GM19025 (cell line): ENCODE measurements around the gene CEP170B.
"Not testable (repeated sequence)": the region's sequence is repeated elsewhere in the genome, so short reads cannot be mapped to it uniquely, and the experiment has no call there.

Experiments
- ATAC-seq: cut with Tn5 transposase; IDR thresholded peaks from one replicate; pipeline ENCODE4 v1.9.1; 2021; ENCODE audit warnings: mild to moderate bottlenecking, low read depth, moderate library complexity; ENCODE audit not compliant: unreplicated experiment

Gene CEP170B

GRCh38 chr14:104903990-104904389 is 38.9 kb downstream of the CEP170B start:
- no peak for ATAC-seq

- not testable (repeated sequence) for ATAC-seq
Measured at GRCh38 chr14:104904650-104905578, 39.8 kb downstream of the CEP170B start.

GRCh38 chr14:104905579-104905933 is 40.5 kb downstream of the CEP170B start:
- not testable (repeated sequence) for ATAC-seq

DNA sequence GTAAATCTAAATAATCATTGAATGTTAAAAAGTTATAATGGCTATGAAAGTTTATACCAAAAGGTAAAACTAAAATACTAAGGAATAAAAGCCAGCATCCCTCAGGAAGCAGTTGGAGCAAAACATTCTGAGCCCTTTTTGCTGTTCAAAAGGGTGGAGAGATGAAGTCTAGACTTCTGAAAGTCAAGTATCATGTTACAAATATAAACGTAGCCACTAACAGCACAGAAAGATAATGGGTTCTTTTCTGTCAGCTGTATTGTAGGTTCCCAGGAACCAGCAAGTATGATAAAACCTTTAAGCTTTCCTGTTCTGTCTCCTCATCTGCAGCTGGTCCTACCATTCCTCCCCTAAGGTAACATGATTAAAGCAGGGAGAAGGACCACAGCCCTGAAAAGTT is 43.2 kb downstream of the CEP170B start:
- no peak for ATAC-seq

DNA sequence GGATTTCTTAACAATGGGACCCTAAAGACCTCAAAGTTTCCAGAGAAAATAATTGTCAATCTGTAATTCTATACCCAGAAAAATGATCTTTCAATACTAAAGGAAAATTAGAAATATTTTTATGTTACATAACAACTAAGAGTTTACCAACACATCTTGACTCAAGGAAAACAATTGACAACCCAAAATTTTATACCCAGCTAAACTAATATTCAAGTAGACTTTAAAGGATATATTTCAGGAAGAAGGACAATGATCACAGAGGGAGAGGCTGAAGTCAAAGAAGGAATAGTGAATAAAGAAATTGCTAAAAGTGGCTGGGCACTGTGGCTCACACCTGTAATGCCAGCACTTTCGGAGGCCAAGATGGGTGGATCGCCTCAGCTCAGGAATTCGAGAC is 47.0 kb downstream of the CEP170B start:
- ATAC-seq = no peak

- no peak for ATAC-seq
Measured at GRCh38 chr14:104913435-104913834, 48.4 kb downstream of the CEP170B start.

DNA sequence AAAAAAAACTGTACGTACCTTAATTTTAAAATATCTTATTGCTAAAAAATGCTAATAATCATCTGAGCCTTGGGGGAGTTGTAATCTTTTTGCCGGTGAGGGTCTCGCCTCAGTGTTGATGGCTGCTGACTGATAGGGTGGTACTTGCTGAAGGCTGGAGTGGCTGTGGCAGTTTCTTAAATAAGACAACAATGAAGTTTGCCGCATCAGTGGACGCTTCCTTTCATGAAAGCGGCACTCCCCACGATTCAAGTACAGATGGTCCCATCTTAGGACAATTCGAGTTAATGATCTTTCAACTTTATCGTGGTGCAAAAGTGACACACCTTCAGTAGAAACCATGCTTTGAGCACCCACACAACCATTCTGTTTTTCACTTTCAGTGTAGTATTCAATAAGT is 52.0 kb downstream of the CEP170B start:
- no peak for ATAC-seq

GRCh38 chr14:104917993-104918392 is 52.9 kb downstream of the CEP170B start:
- ATAC-seq = no peak

DNA sequence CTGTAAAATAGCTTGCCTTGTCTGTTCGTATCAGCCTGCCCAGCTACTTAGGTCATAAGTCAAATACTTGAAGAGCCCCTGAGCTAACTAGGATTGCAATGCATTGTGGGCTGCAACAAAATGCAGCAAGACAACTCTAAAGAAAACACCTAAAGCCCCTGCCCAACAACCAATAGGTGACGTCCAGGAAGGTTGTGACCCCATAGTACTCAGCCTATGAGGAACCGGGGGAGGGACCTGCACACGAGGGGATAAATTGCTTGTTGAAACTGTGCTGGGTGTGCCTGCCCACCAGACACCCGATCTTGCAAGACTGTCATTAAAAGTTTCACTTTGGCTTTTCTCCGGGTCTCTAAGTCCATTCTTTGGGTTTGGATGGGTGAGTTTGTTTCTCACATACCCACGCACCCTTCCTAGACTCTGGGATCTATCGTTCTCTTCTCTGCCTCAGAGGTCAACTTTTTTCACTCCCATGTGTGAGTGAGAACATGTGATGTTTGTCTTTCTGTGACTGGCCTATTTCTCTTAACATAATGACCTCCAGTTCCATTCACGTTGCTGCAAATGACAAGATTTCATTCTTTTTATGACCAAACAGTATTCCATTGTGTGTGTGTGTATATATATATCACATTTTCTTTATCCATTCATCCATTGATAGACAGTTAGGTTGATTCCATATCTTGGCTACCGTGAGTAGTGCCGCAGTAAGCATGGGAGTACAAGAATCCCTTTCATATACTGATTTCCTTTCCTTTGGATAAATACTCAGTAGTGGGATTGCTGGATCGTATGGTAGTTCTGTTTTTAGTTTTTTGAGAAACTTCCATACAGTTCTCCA is 54.3 kb downstream of the CEP170B start:
- not testable (repeated sequence) for ATAC-seq

- no peak for ATAC-seq
Measured at GRCh38 chr14:104919993-104920315, 54.9 kb downstream of the CEP170B start.

GRCh38 chr14:104923640-104924420 is 58.8 kb downstream of the CEP170B start:
- ATAC-seq = no peak

- no peak for ATAC-seq
Measured at GRCh38 chr14:104924421-104925213, 59.5 kb downstream of the CEP170B start, which contains the start of gene PLD4. TSS of gene PLD4 (plus strand) at chr14:104924879. CDS start at chr14:104927141, 2,262 bp downstream.

DNA sequence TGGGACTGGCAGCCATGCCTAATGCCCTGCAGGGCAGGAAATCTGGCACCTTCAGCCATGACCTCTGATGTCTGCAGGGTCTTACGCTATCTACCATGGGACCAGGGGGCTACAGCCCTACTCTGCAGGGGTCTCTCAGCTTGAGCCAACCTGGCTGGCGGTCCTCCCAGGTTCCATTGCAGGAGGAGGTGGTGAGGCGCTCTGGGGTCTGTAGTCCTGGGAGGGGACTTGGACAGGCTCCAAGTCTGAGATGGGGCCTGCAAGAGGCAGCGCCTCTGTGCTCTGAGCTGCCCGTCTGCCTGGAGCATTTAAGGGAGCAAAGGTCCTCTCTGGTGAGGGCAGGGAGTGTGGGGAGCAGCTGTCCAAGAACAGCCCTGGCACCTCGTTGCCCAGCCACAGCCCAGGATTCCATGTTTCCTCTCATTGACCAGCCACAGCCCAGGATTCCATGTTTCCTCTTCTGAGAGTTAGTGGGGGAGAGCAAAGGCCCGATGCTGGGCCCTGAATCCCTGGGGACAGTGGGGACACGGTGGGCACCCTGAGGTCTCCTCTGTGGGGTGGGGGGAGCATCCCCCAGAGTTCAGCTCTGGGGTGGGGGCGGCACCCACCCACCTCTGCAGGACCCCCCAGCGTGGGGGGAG is 60.3 kb downstream of the CEP170B start:
- ATAC-seq = no peak

DNA sequence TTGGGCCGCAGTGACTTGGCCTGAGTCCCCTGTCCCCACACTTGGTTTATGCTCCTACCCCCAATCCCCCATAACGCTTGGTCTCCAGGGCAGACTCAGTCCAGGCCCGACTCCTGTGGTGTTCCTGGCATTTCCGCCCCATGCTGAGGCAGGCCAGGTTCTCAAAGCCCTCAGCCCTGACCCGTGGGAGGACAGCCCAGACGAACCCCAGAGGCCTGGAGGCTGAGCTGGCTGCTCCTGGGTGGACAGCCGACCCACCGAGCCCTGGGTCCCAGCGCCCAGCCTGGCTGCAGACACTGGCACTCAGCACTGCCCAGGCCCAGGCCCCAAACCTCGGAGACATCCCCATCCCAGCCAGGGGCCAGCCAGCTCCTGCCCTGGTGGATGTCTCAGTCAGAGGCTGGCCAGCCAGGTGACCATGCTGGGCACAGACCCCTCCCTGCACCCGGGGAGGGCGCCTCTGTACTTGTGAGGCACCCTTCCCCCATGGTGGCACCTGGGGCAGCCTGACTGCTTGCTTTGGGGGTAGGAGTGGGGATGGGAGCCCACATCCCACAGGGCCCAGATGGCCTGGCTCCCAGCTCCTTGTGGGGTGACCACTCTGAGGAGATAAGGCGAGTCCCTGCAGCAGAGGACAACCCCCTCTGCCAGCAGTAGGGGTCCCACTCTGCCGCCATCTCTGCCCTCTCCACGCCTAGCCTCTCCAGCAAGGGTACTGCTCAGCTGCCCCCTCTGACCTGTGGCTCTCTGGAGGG is 61.0 kb downstream of the CEP170B start:
- ATAC-seq = no peak

GRCh38 chr14:104926619-104927431 is 61.8 kb downstream of the CEP170B start:
- ATAC-seq = peak; percentile 72

DNA sequence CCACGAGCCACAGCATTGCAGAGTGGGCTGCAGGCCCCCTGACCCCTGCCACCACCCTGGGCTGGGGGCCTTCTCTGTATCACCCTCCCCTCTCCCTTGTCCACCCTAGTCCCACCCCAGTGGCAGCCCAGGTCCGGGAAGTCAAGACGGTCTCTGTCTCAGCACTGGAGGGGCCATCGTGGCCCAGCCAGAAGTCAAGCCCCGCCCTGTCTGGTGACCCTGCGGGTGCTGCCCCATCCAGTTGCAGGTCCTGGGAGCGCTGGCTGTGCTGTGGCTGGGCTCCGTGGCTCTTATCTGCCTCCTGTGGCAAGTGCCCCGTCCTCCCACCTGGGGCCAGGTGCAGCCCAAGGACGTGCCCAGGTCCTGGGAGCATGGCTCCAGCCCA is 62.4 kb downstream of the CEP170B start:
- no peak for ATAC-seq

- ATAC-seq = no peak
Measured at GRCh38 chr14:104927901-104928300, 62.8 kb downstream of the CEP170B start.
